ENCODE results near the gene TSPO. TPM values are rescaled to one million over a fixed set of nuclear protein-coding genes. Genes with fewer than 3 reads are reported as not detected.
"Not testable (repeated sequence)": the region's sequence is repeated elsewhere in the genome, so short reads cannot be mapped to it uniquely, and the experiment has no call there.

Gene TSPO
- total RNA-seq (10 to 100 TPM; 68.7 to 92.5 TPM), polyA plus RNA-seq (ENCODE audit: insufficient read depth, low read depth, low replicate concordance) (42.8 TPM)
- long read RNA-seq, donor 1, transcript TSPO-202 (4 exons, 881 nt): major isoform, 8 of 42 reads
- long read RNA-seq, donor 1, partial matches to known transcripts: 22 of 42 reads
- long read RNA-seq, donor 1, other reads (novel, unspliced or antisense): 12 of 42 reads
- long read RNA-seq, donor 2, transcript TSPO-202 (4 exons, 881 nt): major isoform, 15 of 26 reads
- long read RNA-seq, donor 2, partial matches to known transcripts: 10 of 26 reads
- long read RNA-seq, donor 2, other reads (novel, unspliced or antisense): 0 of 26 reads

GRCh38 chr22:43151251-43152002 is at the start of gene TSPO:
Gene TSPO (plus strand): TSS chr22:43151559. CDS start chr22:43159239, 7,680 bp downstream.
- intact Hi-C loops (cut with DNase I; ENCODE audit: low total_unique reads): no loop called here
- H3K4me1 ChIP-seq: peaks cover 13% of the 10 kb centered on the region
- H3K36me3 ChIP-seq (ENCODE audit: low read depth, missing control alignments): no peaks in the 10 kb centered on the region
- H3K27me3 ChIP-seq: no peaks in the 10 kb centered on the region
- H3K27ac ChIP-seq: peak within 1 kb of the TSS; percentile 59 to 63
- no peaks in the 10 kb centered on the region for H3K9me3 ChIP-seq
- 0 to 4% methylated on average over 10 to 73 of the region's 75 CpGs for WGBS, 2 donors
- TF ChIP-seq CTCF (IDR thresholded peaks at IDR 0.05) (no peak), POLR2A (IDR thresholded peaks at IDR 0.05) (no peak)
- DNase-seq: peak; percentile 77
- H3K4me3 ChIP-seq: peak within 1 kb of the TSS; percentile 64 to 81

GRCh38 chr22:43104056-43104625 is 47.2 kb upstream of the TSPO start:
- 55 to 69% methylated on average over 15 of the region's 15 CpGs for WGBS, 2 donors

GRCh38 chr22:43104950-43105349 is 46.4 kb upstream of the TSPO start:
- DNase-seq; H3K27ac ChIP-seq; H3K36me3 ChIP-seq (ENCODE audit: low read depth, missing control alignments); H3K27me3 ChIP-seq; H3K4me3 ChIP-seq; intact Hi-C loops (cut with DNase I; ENCODE audit: low total_unique reads); H3K9me3 ChIP-seq: not testable (repeated sequence)
- WGBS, 2 donors: 91 to 98% methylated on average over 3 of the region's 3 CpGs
- H3K4me1 ChIP-seq: peaks cover 14% of the 10 kb centered on the region

More at GRCh38 chr22:43104056-43104625, 47.2 kb upstream of the TSPO start:
- H3K27me3 ChIP-seq; H3K4me3 ChIP-seq; intact Hi-C loops (cut with DNase I; ENCODE audit: low total_unique reads); H3K9me3 ChIP-seq; H3K36me3 ChIP-seq (ENCODE audit: low read depth, missing control alignments): not testable (repeated sequence)
- H3K4me1 ChIP-seq: peaks cover 14% of the 10 kb centered on the region
- peak overlapping the region in 1 of 2 donors; percentile 52 for H3K27ac ChIP-seq
- DNase-seq: peak; percentile 75

- intact Hi-C loops (cut with DNase I; ENCODE audit: low total_unique reads): no loop called here
- no peaks in the 10 kb centered on the region for H3K9me3 ChIP-seq
- WGBS, 2 donors: 85 to 91% methylated on average over 8 of the region's 8 CpGs
- no peak overlapping the region for H3K4me3 ChIP-seq
- TF ChIP-seq CTCF (IDR thresholded peaks at IDR 0.05) (no peak), POLR2A (IDR thresholded peaks at IDR 0.05) (no peak)
- no peaks in the 10 kb centered on the region for H3K27me3 ChIP-seq
- no peaks in the 10 kb centered on the region for H3K36me3 ChIP-seq (ENCODE audit: low read depth, missing control alignments)
- no peak for DNase-seq
- peaks cover 11% of the 10 kb centered on the region for H3K4me1 ChIP-seq
- H3K27ac ChIP-seq: no peak overlapping the region
These were observed 45.1 kb upstream of the TSPO start for GRCh38 chr22:43106302-43106701.

GRCh38 chr22:43109511-43109910 is 41.8 kb upstream of the TSPO start:
- Histone ChIP-seq H3K27me3 (no peaks in the 10 kb centered on the region), H3K9me3 (no peaks in the 10 kb centered on the region), H3K36me3 (ENCODE audit: low read depth, missing control alignments) (no peaks in the 10 kb centered on the region), H3K4me3 (peak overlapping the region in 1 of 2 donors; percentile 59), H3K27ac (no peak overlapping the region), H3K4me1 (peaks cover 5% of the 10 kb centered on the region)
- intact Hi-C loops (cut with DNase I; ENCODE audit: low total_unique reads): no loop called here
- 49 to 50% methylated on average over 5 of the region's 5 CpGs for WGBS, 2 donors
- TF ChIP-seq POLR2A (IDR thresholded peaks at IDR 0.05) (no peak), CTCF (IDR thresholded peaks at IDR 0.05) (no peak)
- no peak for DNase-seq
